A204.1 (cell line): ENCODE measurements around the gene XBP1.
"Not testable (repeated sequence)": the region's sequence is repeated elsewhere in the genome, so short reads cannot be mapped to it uniquely, and the experiment has no call there.

Experiments used
- FAIRE-seq: peaks from 2 replicates; lab custom pipeline; 2012; peaks lifted over from hg19 to GRCh38; lab: Jason Lieb, UNC

The XBP1 gene

DNA sequence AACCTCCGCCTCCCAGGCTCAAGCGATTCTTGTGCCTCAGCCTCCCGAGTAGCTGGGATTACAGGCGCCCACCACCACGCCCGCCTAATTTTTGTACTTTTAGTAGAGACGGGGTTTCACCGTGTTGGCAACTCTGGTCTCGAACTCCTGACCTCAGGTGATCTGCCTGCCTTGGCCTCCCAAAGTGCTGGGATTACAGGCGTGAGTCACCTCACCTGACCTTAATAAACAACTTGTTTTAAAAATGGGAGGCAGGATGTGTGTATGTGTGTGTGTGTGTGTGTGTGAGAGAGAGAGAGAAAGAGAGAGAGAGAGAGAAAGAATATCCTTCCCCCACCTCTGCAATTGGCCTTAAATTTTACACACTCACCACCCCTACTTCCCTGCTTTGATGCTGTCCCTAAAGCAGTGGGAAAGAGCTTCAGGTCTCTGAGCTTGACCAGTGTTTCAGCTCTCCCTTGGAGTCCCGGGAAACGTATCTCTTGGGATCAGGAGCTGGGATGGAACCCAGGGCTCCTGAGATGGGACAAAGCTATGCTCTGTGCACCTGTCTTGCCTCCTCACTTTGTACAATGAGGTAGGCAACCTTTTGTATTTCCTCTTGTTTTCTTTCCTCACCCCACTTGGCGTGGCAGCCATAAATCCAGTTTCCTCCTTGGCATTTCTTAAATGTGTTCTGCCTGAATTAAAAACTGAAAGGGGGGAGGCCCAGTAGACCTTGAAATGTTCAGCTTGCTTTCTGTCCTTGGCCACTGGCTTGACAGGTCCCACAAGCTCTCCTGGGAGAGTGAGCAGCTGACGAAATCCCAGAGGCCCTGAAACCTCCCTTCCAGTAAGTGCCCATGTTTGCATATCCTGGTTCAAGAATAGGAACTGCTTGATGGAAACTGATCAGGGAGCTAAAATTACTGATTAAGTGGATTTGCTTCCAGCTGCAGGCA is 17.8 kb upstream of the XBP1 start:
- no peak for FAIRE-seq

DNA sequence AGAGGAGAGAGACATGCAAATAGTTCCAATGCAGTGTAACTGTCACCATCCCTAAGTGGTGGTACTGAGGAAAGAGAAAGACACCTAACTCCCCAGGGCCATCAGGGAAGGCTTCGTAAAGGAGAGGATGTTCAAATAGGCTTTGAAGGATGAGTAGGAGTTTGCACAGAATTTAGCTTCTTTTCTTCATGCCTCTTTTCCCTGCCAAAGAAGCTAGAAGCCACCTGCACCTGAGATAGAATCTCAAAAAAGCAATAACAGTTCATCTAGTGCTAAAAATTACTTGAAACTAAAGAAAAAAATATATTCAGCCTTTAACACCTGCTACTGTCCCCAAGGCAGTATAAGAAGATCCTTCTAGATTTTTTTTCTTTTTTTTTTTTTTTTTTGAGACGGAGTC is 16.7 kb upstream of the XBP1 start:
- FAIRE-seq = no peak

DNA sequence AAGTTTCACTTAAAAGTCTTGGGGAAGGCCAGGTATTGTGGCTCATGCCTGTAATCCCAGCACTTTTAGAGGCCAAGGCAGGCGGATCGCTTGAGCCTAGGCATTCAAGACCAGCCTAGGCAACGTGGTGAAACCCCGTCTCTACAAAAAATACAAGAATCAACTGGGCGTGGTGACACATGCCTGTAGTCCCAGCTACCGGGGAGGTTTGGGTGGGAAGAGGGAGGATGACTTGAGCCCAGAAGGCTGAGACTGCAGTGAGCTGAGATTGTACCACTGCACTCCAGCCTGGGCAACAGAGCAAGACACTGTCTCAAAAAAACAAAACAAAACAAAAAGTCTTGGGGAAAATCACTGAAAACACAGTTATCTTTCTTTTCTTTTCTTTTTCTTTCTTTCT is 15.4 kb upstream of the XBP1 start:
- FAIRE-seq = no peak

DNA sequence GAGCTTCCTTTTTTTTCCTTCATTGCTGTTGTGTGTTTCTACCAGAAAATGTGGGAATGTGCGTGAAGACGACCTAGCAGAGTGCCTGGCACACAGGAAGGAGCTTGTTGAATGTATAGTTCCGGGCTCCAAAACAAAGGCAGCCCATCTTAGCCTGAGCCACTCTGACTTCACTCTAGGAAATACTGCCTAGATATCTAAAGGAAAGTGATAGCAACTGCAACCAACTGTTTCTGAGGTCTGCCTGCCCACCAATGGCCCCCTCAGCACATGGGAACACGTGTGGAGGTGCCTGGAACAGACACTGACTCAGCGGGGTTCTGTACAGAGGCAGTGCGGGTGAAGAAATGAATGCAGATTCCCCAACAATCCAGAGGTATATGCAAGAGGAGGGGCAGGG is 14.7 kb upstream of the XBP1 start:
- no peak for FAIRE-seq

DNA sequence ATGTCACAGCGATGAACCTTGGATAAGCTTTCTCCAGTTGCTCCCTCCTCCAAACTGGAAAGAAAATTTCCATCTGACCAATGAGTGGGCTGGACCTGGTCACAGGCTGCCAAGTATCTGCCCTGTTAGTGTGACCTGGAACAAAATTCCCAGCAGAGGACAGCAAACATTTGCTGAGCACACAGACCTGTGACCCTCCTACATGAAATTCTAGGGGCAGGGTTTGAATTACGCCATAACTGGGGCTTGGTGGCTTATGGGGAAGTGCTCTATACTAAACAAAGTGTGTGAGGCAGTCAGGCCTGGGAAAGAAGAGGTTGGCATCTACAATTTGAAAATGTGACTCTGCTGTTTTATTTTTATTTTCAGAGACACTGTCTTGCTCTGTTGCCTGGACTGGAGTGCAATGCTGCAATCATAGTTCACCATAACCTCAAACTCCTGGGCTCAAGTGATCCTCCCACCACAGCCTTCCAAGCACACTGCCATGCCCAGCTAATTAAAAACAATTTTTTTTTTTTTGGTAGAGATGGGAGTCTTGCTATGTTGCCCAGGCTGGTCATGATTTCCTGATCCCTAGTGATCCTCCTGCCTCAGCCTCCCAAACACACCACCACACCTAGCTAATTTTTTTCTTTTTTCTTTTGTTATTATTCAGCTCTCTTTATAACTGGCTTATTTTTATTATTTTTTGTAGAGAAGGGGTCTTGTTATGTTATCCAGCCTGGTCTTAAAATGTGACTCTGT is 13.6 kb upstream of the XBP1 start:
- FAIRE-seq = no peak

DNA sequence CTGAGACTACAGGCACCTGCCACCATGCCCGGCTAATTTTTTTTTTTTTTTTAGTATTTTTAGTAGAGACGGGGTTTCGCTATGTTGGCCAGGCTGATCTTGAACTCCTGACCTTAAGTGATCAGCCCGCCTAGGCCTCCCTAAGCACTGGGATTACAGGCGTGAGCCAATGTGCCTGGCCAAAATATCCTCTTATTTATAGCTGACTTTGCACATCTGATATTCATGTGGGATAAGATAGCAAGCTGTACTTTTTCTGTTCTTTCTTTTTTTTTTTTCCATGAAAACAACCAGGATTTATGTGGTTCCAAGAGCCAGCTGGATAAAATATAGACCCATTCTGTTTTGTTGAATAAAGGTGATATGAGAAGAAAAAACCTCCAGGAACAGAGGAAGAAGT is 12.1 kb upstream of the XBP1 start:
- no peak for FAIRE-seq

DNA sequence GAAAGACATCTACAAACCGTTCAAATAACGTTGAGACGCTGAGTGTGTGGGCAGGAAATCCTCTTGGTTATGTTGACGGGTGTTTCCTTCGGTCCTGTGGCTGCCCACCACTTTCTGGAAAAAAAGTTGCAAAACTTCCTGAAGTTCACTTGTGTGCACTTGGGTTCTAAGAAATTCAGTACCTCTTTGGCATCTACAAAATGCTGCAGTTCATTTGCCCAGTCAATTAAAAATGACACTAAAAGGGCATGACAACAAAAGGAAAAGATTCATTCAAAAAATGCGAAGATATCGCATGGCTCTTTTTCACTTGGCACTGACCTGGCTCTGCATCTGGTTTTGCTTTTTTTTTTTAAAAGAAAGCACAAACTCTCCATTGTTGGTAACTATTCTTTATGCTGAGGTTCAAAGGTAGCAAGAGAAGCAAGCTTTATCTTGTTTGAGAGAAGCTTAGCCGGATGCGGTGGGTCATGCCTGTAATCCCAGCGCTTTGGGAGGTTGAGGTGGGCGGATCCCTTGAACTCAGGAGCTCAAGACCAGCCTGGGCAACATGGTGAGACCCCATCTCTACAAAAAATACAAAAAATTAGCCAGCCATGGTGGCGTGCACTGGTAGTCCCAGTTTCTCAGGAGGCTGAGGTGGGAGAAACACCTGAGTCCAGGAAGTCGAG is 10.6 kb upstream of the XBP1 start:
- no peak for FAIRE-seq

DNA sequence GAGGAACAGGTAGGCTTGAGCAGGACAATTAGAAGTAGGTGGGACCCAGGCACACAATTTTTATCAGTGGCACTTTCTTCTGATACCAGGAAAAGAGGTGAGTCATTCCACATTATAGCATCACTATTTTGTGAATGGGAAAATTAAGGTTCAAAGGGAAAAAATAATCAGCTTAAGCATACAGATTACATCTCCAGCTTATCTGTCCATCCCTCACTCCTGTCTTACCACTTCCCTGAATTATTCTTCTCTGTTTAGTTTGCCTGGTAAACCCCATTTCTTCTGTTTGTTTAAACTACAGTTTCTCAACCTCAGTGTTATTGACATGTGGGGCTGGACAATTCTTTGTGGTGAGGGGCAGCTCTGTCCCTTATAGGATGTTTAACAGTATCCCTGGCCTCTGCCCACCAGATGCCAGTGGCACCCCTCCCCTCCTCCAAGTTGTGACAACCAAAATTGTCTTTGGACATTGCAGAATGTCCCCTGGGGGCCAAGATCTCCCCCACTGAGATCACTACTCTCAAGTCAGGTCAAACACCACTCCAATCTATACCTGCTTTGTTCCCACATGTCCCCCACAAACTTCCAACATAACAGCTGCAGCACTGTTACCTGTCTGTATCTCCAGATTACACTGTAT is 8.5 kb upstream of the XBP1 start:
- FAIRE-seq = no peak

DNA sequence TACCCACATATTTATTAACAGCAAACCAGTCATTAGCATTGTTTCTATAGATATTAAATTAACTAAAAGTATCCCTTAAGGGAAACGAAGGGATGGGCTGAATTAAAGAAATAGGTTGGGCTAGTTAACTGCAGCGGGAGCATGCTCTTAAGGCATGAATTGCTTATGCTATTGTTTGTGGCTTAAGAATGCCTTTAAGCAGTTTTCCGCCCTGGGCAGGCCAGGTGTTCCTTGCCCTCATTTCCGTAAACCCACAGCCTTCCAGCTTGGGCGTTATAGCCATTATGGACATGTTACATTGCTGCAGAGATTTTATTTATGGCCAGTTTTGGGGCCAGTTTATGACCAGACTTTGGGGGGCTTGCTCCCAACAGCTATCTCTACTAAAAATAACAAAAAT is 5.1 kb upstream of the XBP1 start:
- not testable (repeated sequence) for FAIRE-seq

DNA sequence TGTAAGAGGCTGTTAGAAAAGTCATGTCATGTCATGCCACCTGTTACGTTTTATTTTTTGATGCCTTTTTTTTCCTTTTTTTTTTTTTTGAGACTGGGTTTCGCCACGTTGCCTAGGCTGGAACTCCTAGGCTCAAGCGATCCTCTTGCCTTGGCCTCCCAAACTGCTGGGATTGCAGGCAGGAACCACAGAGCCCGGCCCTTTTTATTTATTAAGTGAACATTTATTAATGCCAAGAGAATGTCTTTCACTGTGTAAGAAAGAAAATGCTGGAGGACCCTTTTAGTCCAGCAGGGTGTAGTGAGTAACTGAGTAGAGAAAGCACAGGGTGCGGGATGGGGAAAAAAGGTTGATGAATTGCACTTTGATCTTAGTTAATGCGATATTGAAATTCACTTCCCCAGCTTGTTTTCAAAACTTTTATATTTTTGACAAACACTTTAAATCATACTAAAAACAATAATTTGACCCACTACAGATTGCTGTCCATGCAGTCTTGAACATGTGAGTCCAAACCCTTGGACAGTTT is 2.3 kb upstream of the XBP1 start:
- FAIRE-seq = no peak

DNA sequence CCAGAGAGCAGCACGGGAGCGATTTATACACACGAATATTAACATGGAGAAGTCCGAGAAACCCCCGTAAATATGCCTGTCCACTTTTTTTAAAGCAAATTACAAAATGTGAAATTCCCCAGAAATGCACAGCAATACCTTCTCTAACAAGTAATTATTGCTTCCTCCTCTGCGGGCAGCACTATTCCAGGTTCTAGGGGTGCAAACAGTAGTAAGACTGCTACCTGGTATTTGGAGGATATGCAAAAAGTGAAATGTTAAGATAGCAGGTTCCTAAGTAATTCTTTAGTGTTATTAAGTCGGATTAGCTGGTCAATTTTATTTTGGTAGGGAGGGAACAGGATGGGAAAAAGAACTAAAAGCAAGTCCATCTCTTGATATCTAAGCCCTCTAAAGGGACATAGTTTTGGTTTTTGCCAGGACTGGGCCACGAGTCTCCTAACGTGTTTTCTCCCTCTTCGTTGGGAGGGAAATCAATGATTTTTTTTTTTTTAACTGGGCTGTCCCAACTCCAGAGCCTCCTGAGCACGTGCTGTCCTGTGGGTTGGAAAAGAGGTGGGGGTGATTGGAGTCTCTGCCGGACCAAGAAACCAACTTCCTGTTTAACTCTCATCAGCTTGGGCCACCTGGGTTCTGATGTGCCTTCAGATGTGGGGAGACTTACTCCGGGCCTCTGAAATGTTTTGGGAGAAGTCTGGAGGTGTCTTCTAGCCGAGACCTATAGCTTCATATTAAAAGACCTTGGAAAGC is 1.7 kb upstream of the XBP1 start:
- no peak for FAIRE-seq

DNA sequence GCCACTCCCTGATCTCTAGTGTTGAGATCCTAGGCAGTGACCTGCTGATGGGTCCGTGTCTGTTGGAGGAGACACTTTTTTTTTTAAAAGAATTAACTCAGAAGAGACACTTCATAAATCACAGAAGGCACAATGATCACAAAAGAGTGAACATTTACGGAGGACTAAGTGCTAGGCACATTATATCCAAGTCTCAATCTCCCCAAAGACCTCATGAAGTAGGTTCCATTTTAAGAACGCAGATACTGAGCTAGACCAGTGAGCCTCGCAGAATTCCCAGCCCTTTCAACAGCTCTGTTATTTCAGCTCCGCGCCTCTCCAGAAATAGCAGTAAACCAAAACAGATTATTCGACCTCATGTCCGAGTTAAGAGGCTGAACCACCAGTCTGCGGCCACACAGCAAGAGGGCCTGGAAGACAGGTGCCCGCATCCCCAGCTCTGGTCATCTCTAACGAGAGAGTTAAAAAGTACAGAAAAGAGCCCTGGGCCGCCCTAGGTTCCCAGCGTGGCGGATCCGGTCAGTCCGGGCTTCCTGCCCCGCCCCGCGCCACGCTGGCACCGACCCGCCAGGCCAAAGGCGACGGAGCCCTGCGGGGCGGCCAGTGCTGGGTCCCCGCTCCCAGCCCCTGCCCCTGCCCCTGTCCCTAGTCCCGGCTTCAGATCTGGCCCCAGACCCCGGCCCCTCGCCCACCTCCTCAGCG is 612 bp downstream of the XBP1 start:
- FAIRE-seq = no peak

DNA sequence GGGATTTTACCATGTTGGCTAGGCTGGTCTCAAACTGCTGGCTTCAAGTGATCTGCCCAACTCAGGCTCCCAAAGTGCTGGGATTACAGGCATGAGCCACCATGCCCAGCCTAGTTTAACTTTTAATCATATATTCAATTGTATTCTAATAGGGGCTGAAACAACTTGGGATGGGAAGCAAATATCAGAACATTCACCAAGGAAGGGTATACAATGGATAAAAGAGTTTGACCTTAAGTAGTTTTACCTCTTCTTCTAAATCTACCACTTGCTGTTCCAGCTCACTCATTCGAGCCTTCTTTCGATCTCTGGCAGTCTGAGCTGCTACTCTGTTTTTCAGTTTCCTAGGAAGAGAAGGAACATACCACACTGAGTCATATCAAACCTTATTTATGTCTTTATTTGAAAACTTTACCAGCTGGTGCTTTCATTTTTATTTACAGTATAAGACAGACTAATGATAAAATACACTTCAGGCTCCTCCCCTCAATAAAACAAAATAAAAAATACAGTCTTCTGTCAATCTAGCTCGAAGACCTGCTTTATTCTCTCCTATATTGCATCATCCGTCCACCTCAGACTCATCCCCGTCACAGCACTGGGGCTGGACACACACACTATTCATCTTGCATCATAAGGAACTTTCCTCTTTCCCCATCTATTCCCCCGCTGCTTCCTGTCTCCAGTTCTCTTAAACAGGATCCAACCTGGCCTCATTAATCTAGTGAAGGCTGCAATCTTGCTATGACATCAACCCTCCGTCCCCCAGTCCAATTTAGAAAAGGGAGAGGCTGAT is 1.4 kb downstream of the XBP1 start:
- no peak for FAIRE-seq

DNA sequence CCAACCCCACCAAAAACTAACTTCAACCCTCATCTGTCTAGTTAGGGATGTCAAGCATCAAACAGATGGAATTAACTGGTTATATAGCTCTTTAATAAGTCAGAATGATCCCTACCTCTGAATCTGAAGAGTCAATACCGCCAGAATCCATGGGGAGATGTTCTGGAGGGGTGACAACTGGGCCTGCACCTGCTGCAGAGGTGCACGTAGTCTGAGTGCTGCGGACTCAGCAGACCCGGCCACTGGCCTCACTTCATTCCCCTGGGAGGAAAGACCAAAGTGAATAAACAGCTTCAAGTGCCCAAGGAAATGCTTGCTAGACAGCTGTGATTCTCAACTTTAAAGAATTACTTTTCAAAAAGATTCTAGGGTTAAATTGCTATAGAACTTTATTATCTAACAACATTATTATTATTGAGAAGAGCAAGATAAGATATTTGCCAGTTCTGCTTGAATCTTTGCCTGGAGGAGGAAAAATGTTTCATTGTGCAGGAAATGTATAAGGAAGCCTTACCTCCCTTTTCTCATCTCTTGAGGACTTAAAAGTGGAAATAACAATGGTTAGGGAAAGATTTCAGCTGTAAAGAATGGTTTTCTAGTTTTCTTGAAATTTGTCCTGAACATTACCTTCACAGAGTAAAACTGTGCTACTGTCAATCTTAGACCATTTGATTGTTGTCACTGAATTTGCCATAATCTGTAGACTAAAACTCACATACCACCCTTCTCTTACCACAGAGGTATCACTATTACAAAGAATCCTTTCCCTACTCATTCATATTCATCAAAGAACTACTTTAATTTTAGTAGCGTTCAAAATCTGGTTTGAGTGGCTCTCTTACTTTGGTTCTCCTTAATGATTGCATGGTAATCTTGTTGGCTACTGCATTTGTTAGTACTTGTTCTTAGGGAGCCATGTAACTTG is 4.2 kb downstream of the XBP1 start:
- no peak for FAIRE-seq

DNA sequence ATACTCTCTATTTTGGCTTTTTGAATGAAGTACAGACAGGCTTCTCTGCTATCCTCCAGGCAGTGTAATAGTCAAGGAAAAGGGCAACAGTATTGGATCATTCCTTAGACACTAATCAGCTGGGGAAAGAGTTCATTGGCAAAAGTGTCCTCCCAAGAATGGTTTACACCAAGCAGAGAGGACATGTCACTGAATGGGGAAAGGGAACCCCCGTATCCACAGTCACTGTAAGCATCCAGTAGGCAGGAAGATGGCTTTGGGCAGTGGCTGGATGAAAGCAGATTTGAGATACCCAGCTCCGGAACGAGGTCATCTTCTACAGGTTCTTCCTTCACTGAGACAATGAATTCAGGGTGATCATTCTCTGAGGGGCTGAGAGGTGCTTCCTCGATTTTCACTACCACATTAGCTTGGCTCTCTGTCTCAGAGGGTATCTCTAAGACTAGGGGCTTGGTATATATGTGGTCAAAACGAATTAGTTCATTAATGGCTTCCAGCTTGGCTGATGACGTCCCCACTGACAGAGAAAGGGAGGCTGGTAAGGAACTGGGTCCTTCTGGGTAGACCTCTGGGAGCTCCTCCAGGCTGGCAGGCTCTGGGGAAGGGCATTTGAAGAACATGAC is 5.2 kb downstream of the XBP1 start:
- FAIRE-seq = no peak

DNA sequence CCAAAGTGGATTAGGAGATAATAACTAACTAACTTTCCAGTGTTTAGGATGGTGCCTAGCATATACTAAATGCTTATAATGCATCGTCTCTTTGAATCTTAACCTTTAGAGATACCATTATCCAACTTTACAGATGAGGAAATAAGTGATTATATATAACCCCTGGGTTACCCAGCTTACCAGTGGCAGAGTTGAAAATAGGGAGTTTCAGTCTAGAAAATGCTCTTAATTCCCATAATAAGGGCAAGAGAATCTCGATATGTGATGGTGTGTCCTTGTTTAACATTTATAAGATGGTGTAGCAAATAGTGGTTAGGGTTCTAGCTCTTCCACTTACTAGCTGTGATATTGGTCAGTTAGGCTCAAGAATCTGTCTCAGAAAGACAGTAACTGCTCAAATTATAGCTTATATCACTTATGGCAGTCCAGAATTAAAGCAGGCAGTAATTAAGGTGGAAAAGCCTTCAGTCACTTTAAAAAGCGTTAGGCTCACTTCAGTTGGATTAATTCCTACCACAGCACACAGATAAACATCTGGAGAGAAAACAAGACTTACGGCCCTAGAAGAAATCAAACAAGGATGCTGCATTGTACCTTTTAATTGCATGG is 6.3 kb downstream of the XBP1 start:
- no peak for FAIRE-seq

DNA sequence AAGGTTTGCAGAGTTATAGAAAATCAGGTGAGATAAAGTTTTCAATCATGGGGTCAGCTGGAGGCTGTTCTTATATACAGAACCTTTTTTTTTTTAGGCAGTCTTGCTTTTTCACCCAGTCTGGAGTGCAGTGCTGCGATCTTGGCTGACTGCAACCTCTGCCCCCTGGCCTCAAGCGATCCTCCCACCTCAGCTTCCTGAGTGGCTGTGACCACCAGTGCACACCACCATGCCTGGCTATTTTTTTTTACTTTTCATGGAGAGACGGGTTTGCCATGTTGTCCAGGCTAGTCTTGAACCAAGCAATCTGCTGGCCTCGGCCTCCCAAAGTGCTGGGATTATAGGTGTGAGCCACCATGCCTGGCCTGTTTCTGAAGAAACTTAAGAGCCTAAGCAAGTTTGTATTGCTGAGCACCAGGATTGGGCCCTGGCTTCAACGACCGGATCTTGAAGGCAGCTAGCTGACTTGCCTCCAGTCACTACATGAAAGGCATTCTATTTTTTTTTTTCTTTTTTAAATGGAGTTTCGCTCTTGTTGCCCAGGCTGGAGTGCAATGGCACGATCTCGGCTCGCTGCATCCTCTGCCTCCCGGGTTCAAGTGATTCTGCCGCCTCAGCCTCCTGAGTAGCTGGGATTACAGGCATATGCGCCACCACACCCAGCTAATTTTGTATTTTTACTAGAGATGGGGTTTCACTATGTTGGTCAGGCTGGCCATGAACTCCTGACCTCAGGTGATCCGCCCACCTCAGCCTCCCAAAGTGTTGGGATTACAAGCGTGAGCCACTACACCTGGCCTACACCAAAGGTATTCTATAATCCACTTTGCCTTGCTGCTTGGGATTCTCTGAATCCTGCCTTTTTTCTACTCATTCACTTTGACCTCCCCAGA is 7.6 kb downstream of the XBP1 start:
- FAIRE-seq = no peak
